ENCODE data around the gene CTDNEP1.
"Not testable (repeated sequence)": the region's sequence is repeated elsewhere in the genome, so short reads cannot be mapped to it uniquely, and the experiment has no call there.

Gene CTDNEP1

GRCh38 chr17:7248796-7249195, 2.7 kb downstream of the CTDNEP1 start:
- DNase-seq (ENCODE audit: low read depth in 3 of 3): no peak

- no peak for DNase-seq (ENCODE audit: low read depth in 3 of 3)
Observed at GRCh38 chr17:7246779-7247178, 4.8 kb downstream of the CTDNEP1 start.

- DNase-seq (ENCODE audit: low read depth in 3 of 3): not testable (repeated sequence)
Observed at GRCh38 chr17:7243838-7244237, 7.7 kb downstream of the CTDNEP1 start.

GRCh38 chr17:7243453-7243729, 8.1 kb downstream of the CTDNEP1 start:
- no peak for DNase-seq (ENCODE audit: low read depth in 3 of 3)

DNA sequence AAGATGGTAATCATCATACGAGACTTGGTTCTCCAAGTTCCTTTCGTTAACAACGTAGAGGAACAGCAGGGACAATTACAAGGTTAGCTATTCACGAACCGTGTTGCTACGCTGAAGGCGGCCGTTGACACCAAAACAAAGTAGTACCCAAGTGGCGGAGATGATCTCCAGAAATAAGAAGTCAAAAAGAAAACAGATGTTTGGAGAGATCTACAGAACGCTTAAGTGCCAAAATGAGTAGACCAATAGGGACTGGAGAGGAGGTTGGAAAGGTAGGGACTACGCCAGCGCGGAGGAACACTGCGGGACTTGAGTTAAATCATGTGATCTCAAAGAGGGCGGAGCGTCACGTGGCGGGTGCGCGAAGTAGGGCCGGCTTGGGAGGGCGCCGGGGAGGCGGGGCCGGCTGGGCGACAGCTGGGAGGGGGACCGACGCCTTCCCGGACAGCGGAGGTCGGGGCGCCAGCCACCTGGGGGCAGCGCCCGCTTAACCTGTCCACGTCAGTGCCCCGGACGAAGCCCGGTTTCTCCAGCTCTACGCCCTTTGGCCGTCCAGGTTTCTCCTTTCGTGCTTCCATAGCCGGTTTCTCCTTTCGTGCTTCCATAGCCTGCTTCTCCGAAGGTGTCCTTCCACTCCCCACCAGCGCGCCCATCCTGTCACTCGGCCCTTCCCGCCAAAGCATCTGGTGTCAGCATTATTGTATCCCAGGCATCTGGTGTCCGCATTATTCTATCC, 8.6 kb downstream of the CTDNEP1 start:
- DNase-seq (ENCODE audit: low read depth in 3 of 3): peak; percentile 84 to 86 (median 84)

- peak; percentile 89 to 94 (median 92) for DNase-seq (ENCODE audit: low read depth in 3 of 3)
Observed at GRCh38 chr17:7241783-7242716, 9.5 kb downstream of the CTDNEP1 start, which contains the start of gene GABARAP. Gene GABARAP (minus strand): TSS chr17:7242449. CDS start chr17:7242330, 119 bp downstream.

DNA sequence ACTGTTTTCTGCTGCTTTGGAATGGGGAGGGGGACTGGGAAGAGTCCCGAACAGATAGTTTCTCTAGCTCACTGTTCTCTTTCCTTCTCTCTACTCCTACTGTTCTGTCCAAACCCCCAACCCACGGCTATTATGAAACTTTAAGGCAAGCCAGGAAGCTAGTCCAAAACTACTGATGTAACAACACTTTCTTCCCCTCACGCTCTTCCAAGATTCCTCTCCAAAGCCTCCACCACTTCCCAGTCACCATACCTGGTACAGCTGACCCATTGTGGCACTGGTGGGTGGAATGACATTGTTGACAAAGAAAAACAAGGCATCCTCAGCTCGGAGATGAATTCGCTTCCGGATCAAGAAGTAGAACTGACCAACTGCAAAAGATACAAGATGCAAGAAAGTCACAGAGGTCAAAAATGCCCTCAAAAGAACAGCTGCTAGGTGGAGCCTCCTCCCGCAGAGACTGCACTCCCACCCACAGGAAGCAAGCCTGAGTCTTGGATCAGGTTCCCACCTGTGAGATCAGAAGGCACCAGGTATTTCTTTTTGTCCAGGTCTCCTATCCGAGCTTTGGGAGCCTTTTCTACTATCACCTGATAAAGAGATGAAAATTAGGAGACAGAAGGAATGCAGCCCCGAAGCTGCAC, 10.3 kb downstream of the CTDNEP1 start:
- no peak for DNase-seq (ENCODE audit: low read depth in 3 of 3)

DNA sequence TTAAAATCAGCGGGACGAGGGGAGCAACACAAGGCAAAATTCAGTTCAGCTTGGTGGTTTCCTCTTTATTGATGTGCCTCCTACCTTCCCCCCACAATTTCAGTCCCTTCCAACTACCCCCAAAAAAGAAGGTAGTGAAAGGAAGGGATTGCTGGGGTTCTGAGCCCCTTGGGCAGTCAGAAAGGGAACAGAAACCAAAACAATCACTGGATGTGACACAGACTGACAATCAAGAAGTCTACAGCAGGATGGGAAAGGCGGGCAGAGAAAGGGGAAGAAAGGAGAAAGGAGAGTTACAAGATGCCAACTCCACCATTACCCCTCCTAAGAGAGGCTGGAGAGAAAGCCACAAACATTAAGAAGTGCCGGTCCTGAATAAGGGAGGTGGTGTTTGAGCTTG, 11.2 kb downstream of the CTDNEP1 start:
- DNase-seq (ENCODE audit: low read depth in 3 of 3): no peak

- DNase-seq (ENCODE audit: low read depth in 3 of 3): peak; percentile 91 to 98 (median 96)
Observed at GRCh38 chr17:7239091-7240027, 12.2 kb downstream of the CTDNEP1 start, which contains the start of gene PHF23. Gene PHF23 (minus strand): TSS chr17:7239457. CDS start chr17:7239279, 178 bp downstream.

- no peak for DNase-seq (ENCODE audit: low read depth in 3 of 3)
Observed at GRCh38 chr17:7238420-7239090, 13.0 kb downstream of the CTDNEP1 start.

- DNase-seq (ENCODE audit: low read depth in 3 of 3): peak; percentile 79 to 84 (median 79)
Observed at GRCh38 chr17:7237761-7238419, 13.6 kb downstream of the CTDNEP1 start.

DNA sequence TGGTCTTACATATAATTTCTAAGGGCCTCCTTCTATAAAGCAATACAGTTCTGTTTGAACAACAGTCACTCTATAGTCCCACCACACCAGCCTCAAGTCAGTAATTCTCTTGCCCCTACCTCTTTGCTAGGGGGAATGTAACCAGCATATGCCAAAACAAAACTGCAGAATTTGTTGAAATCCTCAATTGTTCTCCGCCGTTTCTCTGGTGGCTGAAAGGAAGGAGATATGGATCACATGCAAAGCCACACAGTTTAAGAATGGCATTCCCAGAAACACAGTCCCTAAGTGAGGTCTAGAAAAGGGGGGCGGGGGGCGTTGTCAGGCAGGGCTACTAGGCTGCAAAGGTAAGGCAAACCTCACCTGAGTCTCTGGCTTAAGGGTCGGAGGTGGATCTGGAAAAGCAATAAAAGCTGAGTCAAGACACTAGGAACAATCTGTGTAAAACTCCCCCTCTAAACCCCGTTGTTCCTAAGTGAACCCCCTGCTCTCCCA, 14.2 kb downstream of the CTDNEP1 start:
- no peak for DNase-seq (ENCODE audit: low read depth in 3 of 3)

GRCh38 chr17:7236808-7237207, 14.7 kb downstream of the CTDNEP1 start:
- DNase-seq (ENCODE audit: low read depth in 3 of 3): no peak

- DNase-seq (ENCODE audit: low read depth in 3 of 3): no peak
Observed at GRCh38 chr17:7235693-7236665, 15.6 kb downstream of the CTDNEP1 start.

DNA sequence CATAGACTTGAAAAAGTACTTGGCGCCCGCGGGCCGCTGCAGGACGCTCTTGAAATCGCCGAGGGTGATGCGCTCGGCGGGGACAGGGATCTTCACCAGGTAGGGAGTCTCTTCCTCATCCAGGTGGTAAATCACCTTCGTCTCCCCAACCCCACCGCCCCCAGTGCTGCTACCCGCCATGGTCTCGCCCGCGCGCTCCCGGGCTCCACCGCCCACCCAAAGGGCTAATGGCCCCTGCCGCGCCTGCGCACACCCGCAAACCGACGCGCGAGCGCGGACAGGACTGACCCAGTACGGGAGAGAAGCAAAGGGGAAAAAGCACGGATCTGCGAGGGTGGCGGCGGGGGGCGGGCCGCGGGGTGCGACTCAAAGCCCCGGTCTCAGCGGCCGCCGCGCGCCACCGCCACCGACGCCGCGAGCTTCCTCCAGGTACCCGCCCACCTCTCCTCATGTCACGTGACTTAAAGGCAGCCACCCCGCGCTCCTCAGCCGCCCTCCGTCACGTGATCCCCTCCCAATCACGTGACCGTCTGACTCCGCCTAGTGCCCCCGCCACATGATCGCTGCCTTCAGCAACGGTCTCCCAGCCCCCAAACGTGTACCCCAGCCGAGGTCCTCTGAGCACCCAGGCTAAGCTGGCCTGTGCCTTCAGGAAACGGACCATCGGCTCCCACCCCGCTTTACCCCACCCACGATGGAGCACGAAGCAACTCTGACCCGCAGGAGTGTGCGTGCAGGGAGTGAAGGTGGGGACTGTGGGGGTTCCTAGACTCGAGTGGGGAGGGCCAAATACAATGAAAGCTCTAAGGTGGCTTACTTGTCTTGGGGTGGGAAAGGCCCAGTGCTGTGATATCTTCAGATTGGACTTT, 17.2 kb downstream of the CTDNEP1 start, which contains the start of gene DVL2:
Gene DVL2, minus strand, starts transcription at position 435 of the 869 bp plus-strand sequence. Its CDS starts 255 bp downstream, at position 180.
- DNase-seq (ENCODE audit: low read depth in 3 of 3): peak; percentile 92

GRCh38 chr17:7233701-7234082, 17.8 kb downstream of the CTDNEP1 start:
- DNase-seq (ENCODE audit: low read depth in 3 of 3): no peak

- DNase-seq (ENCODE audit: low read depth in 3 of 3): no peak
Observed at GRCh38 chr17:7232114-7232513, 19.4 kb downstream of the CTDNEP1 start.

- DNase-seq (ENCODE audit: low read depth in 3 of 3): no peak
Observed at GRCh38 chr17:7229504-7229903, 22.0 kb downstream of the CTDNEP1 start.

All from stimulated activated CD4-positive, alpha-beta T cell treated with anti-CD3 and anti-CD28 coated beads, TNF-alpha, amount 100 ng/mL, for 4 hours (primary cell).